ENCODE data around the gene PRH2.

Gene PRH2

GRCh38 chr12:10928746-10929286 is at the start of gene PRH2:
Gene PRH2 (plus strand): TSS chr12:10929236. CDS start chr12:10929274, 38 bp downstream.
- DNase-seq: no peak

- no peak for DNase-seq
These were observed 44.8 kb upstream of the PRH2 start, which contains the start of gene PRH1 for GRCh38 chr12:10884086-10884725. Gene PRH1 (minus strand): TSS chr12:10884255. CDS start chr12:10884217, 38 bp downstream.

GRCh38 chr12:10889226-10889625 is 39.8 kb upstream of the PRH2 start:
- DNase-seq: no peak

GRCh38 chr12:10891937-10892336 is 37.1 kb upstream of the PRH2 start:
- no peak for DNase-seq

- no peak for DNase-seq
These were observed 32.2 kb upstream of the PRH2 start for GRCh38 chr12:10896854-10897253.

GRCh38 chr12:10900530-10900929 is 28.5 kb upstream of the PRH2 start:
- DNase-seq: no peak

GRCh38 chr12:10900972-10901371 is 28.1 kb upstream of the PRH2 start:
- no peak for DNase-seq

GRCh38 chr12:10901427-10901826 is 27.6 kb upstream of the PRH2 start:
- DNase-seq: no peak

GRCh38 chr12:10904686-10905085 is 24.4 kb upstream of the PRH2 start:
- DNase-seq: no peak

- no peak for DNase-seq
These were observed 19.6 kb upstream of the PRH2 start, which contains the start of gene TAS2R13 for GRCh38 chr12:10909462-10909861. Gene TAS2R13 (minus strand): TSS chr12:10909562. CDS start chr12:10909298, 264 bp downstream.

- DNase-seq: no peak
These were observed 18.7 kb upstream of the PRH2 start for GRCh38 chr12:10910380-10910779.

- DNase-seq: no peak
These were observed 9.2 kb upstream of the PRH2 start for GRCh38 chr12:10919809-10920208.

GRCh38 chr12:10926269-10926668 is 2.8 kb upstream of the PRH2 start:
- no peak for DNase-seq

- DNase-seq: no peak
These were observed 7.5 kb downstream of the PRH2 start for GRCh38 chr12:10936506-10936905.

- DNase-seq: no peak
These were observed 10.1 kb downstream of the PRH2 start, which contains the start of gene TAS2R14 for GRCh38 chr12:10939163-10939562. Gene TAS2R14 (minus strand): TSS chr12:10939263. CDS start chr12:10939207, 56 bp downstream.

GRCh38 chr12:10940389-10940788 is 11.4 kb downstream of the PRH2 start:
- no peak for DNase-seq

GRCh38 chr12:10941369-10941768 is 12.3 kb downstream of the PRH2 start:
- no peak for DNase-seq

GRCh38 chr12:10941916-10942607 is 13.0 kb downstream of the PRH2 start:
- no peak for DNase-seq

GRCh38 chr12:10943167-10943566 is 14.1 kb downstream of the PRH2 start:
- DNase-seq: no peak

- no peak for DNase-seq
These were observed 23.6 kb downstream of the PRH2 start for GRCh38 chr12:10952645-10953044.

- DNase-seq: no peak
These were observed 27.0 kb downstream of the PRH2 start for GRCh38 chr12:10956085-10956484.

- DNase-seq: no peak
These were observed 28.7 kb downstream of the PRH2 start for GRCh38 chr12:10957741-10958140.

GRCh38 chr12:10959804-10960203 is 30.8 kb downstream of the PRH2 start:
- DNase-seq: no peak

GRCh38 chr12:10960211-10960610 is 31.2 kb downstream of the PRH2 start:
- no peak for DNase-seq
